HEK293 (cell line): ENCODE results near the gene PRR33.

ENCODE experiments used
- GFI1B ChIP-seq: fragments of 450-650 bp; formaldehyde crosslinking; IDR thresholded peaks from 2 replicates; pipeline ENCODE4 v1.5.1; 2016; ENCODE audit warnings: missing biosample characterization, missing genetic modification characterization
- HOXA7 ChIP-seq: sonication (generic); formaldehyde crosslinking; IDR thresholded peaks from 2 replicates; pipeline ENCODE4 v1.8.1; 2022; ENCODE audit warnings: missing genetic modification reagents, borderline replicate concordance
- KLF10 ChIP-seq: fragments of 450-650 bp; IDR thresholded peaks from 2 replicates; pipeline ENCODE4 v1.5.1; 2018; ENCODE audit warnings: missing biosample characterization, mild to moderate bottlenecking, missing genetic modification characterization
- ZNF302 ChIP-seq: fragments of 450-650 bp; formaldehyde crosslinking; IDR thresholded peaks from 2 replicates; pipeline ENCODE4 v1.5.1; 2016; ENCODE audit warnings: missing biosample characterization, missing genetic modification characterization, low read depth
- ZNF660 ChIP-seq: fragments of 450-650 bp; IDR thresholded peaks from 2 replicates; pipeline ENCODE4 v1.5.1; 2018; ENCODE audit warnings: missing biosample characterization, mild to moderate bottlenecking, missing genetic modification characterization
- TF ChIP-seq, protein P1 (sequence below): fragments of 450-650 bp; formaldehyde crosslinking; IDR thresholded peaks from 2 replicates; pipeline ENCODE4 v1.5.1; 2016; ENCODE audit warnings: missing biosample characterization, missing genetic modification characterization
- TF ChIP-seq, protein P2 (sequence below): fragments of 450-650 bp; formaldehyde crosslinking; IDR thresholded peaks from 2 replicates; pipeline ENCODE4 v1.5.1; 2016; ENCODE audit warnings: missing biosample characterization, missing genetic modification characterization, borderline replicate concordance

DNA sequence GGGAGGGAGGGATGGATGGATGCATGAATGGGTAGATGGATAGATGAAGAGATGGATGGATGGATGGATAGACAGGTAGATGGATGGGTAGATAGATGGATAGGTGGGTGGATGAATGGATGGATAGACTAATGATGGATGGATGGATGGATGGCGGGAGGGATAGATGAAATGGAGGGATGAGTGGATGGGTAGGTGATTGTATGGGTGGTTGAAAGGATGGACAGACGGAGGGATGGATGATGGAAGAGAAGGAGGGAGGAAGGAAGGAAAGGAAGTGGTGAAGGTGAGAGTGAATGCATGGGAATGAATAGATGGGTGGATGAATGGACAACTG, 24.1 kb upstream of the PRR33 start:
- TF ChIP-seq, protein P1, sequence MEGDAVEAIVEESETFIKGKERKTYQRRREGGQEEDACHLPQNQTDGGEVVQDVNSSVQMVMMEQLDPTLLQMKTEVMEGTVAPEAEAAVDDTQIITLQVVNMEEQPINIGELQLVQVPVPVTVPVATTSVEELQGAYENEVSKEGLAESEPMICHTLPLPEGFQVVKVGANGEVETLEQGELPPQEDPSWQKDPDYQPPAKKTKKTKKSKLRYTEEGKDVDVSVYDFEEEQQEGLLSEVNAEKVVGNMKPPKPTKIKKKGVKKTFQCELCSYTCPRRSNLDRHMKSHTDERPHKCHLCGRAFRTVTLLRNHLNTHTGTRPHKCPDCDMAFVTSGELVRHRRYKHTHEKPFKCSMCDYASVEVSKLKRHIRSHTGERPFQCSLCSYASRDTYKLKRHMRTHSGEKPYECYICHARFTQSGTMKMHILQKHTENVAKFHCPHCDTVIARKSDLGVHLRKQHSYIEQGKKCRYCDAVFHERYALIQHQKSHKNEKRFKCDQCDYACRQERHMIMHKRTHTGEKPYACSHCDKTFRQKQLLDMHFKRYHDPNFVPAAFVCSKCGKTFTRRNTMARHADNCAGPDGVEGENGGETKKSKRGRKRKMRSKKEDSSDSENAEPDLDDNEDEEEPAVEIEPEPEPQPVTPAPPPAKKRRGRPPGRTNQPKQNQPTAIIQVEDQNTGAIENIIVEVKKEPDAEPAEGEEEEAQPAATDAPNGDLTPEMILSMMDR (tag by site-specific recombination), result no peak
- TF ChIP-seq, protein P2, sequence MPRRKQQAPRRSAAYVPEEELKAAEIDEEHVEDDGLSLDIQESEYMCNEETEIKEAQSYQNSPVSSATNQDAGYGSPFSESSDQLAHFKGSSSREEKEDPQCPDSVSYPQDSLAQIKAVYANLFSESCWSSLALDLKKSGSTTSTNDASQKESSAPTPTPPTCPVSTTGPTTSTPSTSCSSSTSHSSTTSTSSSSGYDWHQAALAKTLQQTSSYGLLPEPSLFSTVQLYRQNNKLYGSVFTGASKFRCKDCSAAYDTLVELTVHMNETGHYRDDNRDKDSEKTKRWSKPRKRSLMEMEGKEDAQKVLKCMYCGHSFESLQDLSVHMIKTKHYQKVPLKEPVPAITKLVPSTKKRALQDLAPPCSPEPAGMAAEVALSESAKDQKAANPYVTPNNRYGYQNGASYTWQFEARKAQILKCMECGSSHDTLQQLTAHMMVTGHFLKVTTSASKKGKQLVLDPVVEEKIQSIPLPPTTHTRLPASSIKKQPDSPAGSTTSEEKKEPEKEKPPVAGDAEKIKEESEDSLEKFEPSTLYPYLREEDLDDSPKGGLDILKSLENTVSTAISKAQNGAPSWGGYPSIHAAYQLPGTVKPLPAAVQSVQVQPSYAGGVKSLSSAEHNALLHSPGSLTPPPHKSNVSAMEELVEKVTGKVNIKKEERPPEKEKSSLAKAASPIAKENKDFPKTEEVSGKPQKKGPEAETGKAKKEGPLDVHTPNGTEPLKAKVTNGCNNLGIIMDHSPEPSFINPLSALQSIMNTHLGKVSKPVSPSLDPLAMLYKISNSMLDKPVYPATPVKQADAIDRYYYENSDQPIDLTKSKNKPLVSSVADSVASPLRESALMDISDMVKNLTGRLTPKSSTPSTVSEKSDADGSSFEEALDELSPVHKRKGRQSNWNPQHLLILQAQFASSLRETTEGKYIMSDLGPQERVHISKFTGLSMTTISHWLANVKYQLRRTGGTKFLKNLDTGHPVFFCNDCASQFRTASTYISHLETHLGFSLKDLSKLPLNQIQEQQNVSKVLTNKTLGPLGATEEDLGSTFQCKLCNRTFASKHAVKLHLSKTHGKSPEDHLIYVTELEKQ (tag by site-specific recombination), result no peak
- no peak for TF ChIP-seq GFI1B (tag by site-specific recombination)
- no peak for TF ChIP-seq ZNF302 (tag by site-specific recombination)
- TF ChIP-seq ZNF660 (tag by site-specific recombination), result no peak
- no peak for TF ChIP-seq KLF10 (tag by site-specific recombination)
- TF ChIP-seq HOXA7 (CRISPR knock-in tag), result no peak
